GM19023 (cell line): ENCODE measurements around the gene TSPAN18.

Source experiments
- ATAC-seq: cut with Tn5 transposase; IDR thresholded peaks from one replicate; pipeline ENCODE4 v1.9.1; 2021; ENCODE audit warnings: mild to moderate bottlenecking, moderate library complexity; ENCODE audit not compliant: unreplicated experiment

TSPAN18 gene

GRCh38 chr11:44815917-44816456, 89.2 kb downstream of the TSPAN18 start:
- ATAC-seq = no peak

- no peak for ATAC-seq
These were observed 90.0 kb downstream of the TSPAN18 start for GRCh38 chr11:44816761-44817160.

GRCh38 chr11:44817207-44817949, 90.6 kb downstream of the TSPAN18 start:
- no peak for ATAC-seq

DNA sequence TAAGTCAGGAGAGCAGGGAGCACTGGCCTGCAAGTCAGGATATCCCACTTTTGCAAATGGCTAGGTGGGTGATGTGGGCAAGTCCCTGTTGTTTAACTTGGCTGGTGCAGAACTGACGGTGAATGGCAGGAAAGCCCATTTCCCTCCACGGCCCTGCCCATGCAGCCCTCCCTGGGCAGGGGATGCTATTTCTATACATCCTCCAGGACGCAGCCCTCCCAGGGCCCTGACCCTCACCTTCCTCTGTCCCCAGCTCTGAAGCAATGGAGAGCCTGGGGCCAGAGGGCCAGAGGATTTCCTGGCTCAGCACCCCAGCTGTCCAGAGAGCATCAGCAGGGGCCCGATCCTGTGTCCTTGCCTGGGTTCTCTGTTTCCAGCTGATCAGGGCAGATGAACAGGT, 91.3 kb downstream of the TSPAN18 start:
- no peak for ATAC-seq

DNA sequence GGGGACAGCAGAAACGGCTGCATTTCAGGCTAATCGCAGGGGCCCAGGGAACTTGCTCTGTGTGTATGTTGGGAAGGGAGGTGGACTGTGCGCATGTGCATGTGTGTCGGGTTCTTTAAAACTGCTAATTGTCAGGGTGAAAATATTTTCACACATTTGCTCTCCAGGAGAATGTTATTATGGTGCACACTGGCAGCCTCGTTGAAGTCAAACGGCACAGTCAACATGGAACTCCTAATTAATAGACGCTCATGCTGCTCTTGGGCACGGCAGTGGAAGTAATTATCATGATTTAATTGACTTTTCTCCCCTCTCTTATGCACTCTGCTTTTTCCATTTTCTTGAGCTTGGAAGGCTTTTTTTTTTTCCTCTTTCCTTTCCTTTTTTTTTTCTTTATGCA, 92.6 kb downstream of the TSPAN18 start:
- no peak for ATAC-seq

- no peak for ATAC-seq
These were observed 95.6 kb downstream of the TSPAN18 start for GRCh38 chr11:44822369-44822768.

- no peak for ATAC-seq
These were observed 96.2 kb downstream of the TSPAN18 start for GRCh38 chr11:44823006-44823405.

GRCh38 chr11:44823868-44824267, 97.1 kb downstream of the TSPAN18 start:
- no peak for ATAC-seq

- no peak for ATAC-seq
These were observed 97.5 kb downstream of the TSPAN18 start for GRCh38 chr11:44824300-44824704.

DNA sequence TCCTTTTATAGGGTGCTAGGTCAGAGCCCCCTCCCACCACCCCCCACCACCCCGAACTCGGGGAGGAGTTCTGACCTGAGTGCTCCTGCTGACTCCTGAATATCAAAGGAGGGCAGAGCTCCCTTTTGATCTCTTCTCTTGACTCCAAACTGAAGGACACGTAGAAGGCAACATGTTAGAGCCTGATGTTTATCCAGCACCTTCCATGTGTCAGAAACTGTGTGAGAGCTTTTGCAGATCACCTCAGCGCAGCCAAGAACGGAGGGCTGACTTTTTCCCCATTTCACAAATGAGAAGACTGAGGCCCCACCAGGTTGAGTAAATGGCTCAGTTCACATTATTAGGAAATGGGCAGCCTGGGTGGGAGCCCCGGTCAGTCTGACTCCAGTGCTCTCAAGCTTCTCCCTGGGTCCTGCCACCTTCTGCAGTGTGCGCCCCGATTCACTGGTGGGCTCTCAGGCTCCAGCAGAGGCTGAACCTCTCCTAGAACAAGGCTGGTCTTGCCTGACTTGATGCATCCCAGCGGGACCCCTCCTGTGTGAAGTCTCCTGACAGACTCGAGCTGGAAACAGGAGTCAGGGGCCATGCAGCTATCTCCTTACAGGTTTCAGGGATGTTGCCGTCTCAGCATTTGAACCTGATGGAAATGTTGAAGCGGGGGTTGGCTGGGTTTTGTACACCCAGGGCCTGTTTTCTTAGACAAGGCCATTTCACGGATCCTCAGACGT, 98.5 kb downstream of the TSPAN18 start:
- ATAC-seq = no peak

- no peak for ATAC-seq
These were observed 100.3 kb downstream of the TSPAN18 start for GRCh38 chr11:44826922-44827643.

GRCh38 chr11:44828296-44828695, 101.5 kb downstream of the TSPAN18 start:
- no peak for ATAC-seq

GRCh38 chr11:44829838-44830237, 103.1 kb downstream of the TSPAN18 start:
- no peak for ATAC-seq

DNA sequence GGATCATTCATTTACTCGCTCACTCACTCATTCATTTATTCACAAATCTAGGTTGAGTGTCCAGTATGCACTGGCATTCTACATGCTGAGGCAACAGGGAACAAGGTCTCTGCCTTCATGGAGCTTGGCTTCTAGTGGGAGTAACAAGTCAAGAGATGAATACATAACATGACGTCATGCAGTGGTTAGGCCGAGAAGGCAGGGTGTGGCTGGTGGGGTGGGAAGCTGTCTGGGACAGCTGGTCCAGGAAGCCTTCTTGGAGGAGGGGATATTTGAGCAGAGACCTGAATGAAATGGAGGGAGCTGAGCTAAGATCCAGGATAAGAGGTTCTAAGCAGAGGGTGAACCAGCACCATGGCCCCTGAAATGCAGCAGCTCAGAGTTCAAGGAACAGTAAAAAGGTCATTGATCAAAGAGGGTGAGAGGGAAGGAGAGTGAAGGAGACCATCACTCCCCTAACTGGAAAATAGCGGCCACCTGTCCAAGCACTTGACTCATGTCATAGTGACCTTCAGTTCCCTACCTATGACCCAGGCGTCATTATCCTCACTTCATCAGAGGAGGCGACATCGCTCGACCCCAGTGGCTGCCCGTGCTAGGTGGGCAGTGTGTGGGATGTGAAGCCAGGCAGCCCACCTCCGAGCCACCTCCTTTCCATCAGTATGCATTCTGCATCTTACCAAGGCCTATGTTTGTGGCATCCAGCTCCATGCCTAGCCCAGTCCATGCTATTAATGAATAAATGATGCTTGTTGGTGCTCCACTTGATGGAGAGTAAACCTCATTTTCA, 105.0 kb downstream of the TSPAN18 start:
- ATAC-seq = no peak

DNA sequence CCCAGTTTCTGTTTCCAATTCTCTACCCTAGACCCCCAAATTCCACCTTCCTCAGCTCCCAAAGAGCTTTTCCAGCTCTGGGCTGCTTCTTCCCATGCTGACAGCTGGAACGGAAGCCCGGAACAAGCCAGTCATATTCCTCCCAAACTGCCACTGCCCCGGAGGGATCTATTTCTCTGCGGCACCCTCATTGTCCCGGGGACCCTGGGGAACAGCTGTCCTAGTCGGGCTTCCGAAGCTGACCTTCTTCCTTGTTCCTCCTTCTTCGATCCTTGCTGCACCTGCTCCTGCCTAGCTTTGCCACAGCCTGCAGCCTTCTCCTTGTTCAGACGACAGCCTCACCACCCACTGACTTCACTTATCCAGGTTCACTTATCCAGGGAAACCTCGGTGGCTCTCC, 105.7 kb downstream of the TSPAN18 start:
- ATAC-seq = no peak

DNA sequence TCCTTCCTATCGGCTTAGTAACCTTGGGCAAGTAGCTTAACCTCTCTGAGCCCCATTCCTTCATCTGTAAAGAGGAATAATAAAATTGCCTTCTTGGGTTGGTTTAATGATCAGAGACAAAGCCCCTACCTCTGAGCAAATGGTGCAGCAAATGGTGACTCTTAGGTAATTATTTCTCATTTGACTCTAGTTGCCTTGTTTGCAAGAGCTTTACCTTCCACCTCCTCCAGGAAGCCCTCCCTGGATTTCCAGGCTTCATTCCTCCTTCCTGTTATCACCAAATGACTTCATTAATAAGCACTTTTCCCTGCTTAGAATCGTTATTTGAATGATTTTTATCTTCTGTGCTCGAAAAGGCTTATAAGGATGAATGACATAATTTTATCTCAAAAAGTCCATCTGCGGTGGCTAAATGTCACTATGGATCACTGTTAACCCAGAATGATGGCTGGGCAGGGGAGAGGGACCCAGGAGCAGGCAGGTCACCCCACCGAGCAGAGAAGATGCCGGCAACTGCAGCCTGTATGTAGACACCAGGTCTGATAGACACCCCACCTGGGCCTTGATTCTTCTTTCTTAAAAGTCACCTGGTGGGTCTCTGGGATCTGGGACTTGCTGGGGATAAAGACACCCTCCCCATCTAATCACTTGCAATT, 106.6 kb downstream of the TSPAN18 start:
- no peak for ATAC-seq

- no peak for ATAC-seq
These were observed 107.2 kb downstream of the TSPAN18 start for GRCh38 chr11:44833877-44834452.

- ATAC-seq = no peak
These were observed 108.1 kb downstream of the TSPAN18 start for GRCh38 chr11:44834846-44835245.

GRCh38 chr11:44835296-44835695, 108.5 kb downstream of the TSPAN18 start:
- ATAC-seq = no peak

GRCh38 chr11:44835938-44836337, 109.2 kb downstream of the TSPAN18 start:
- no peak for ATAC-seq
